Measurements from ENCODE around the gene FGGY.
"Not testable (repeated sequence)": the region's sequence is repeated elsewhere in the genome, so short reads cannot be mapped to it uniquely, and the experiment has no call there.

FGGY gene

DNA sequence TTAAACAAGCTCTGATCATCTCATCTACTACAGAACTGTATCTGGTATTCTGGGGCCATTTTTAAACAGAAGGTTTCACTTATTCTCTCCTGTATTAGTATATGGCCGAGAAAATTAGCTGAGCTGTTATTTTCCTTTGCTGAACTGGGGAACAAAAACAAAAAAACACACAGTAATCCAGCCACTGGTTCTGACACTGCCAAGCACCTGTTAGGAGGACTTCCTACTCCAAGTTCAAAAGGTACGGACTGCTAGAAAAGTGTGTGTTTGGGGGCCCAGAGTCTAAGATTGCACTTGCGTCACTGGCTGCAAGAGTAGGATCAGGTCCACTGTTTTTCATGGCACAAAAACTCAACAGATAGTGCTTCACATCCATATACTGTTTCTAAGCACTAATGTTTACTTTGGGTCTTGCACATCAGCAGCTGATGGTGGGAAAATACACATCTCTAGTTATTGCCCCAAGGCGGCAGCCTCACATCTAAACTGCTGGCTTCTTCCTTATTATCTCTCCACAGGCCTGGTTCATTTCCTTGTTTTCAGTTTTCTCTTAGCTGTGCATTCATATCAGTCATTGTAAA lies 226.1 kb downstream of the FGGY start:
- DNase-seq = no peak

DNA sequence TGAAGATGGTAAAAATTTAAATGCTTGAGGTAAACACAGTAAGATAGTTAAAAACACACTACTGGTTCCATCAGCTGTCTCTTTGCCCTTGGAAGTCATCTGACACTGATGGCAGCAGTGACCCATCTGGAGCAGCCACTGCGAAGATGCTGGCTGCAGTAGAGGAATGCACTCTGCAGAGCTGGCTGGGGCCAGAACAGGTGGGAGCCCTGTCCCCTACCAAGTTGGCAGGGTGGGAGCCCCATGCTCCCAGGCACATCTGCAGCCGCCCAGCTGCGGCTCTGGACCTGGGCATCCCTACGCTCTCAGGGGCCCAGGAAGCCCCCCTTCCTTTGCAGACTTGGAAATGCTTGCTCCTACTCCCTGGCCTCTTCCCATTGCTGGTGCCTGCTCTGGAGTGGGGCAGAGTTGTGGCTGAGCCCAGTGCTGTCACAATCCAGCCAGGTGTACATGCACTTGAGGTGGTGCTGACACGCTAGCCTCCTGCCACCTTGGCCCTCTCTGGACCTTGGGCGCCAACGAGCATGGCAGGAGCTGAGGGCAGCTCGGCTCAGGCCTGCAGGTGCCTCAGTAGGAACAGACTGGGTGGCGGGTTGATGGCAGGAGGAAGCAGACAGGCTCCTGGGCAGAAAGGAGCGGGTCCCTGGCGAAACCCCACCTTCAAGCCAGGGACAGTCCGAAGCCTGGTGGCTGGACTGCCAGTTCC lies 227.0 kb downstream of the FGGY start:
- no peak for DNase-seq

DNA sequence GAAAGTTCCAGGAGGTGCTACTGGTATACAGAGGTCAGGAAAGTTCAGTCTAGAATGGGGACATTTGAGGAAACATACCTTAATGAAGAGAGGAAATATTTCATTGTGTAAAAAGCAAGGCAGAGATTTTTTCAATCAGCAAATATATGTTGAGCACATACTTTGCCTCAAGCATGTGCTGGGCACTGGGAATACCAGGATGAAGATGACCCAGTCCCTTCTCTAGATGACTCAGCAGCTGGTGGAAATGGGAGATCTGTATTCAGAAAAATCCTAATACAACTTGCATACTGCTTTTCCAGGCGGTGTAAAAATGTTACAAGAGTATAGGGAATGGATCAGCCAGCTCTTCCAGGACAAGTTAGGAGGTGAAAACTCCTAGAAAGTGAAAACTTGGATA lies 229.3 kb downstream of the FGGY start:
- DNase-seq = no peak

DNA sequence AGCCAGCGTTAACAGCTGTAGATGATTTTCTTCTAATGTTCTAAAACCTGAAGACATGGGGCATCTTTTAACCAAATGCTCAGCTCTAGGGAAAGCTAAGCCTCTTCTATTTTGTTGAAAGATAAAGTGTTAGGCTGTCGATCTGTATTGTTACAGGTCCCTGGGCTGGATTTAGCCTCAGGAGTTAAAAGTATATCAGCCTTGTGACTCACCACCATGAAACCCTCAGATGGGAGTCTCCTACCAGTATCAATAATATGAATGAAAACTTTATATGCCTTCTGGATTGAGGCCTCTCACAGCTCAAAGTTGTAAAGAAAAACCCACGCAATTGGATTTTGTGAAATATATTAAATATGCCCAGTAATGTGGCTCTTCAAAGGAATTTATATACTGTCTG lies 231.6 kb downstream of the FGGY start:
- DNase-seq = no peak

DNA sequence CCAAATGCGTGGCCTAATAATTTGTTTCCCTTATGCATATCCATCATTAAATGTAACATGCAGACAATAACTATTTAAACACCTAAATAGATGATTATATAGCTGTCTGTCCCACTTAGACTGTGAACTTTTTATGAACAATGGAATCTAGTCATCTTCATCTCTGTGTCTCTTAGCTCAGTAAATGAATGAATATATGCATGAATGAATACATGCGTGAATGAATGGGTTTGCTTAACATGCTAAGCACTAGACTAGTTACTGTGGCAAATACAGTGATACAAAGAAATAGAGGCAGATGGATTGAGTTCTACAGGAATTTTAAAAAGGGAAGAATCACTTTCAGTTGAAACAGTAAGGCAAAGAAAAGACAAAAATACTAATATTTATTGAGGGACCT lies 232.0 kb downstream of the FGGY start:
- no peak for DNase-seq

DNA sequence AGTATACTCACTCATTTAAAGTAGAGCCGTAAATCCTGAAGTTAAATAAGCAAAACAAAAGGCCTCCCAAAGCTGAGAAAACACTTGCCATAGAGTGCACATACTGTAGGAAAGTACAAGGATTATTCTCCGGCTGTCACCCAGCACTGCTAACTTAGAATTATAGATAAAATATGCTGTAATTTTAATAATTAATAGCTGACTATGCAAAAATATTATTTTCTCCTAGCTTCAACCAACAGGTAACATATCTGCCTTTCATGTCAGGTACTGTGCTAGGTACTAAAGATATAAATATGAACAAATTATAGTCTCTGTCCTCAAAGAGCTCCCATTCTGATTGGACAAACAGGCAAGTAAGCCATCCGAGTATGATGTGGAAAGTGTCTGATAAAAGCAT lies 233.2 kb downstream of the FGGY start:
- DNase-seq = no peak

GRCh38 chr1:59532102-59532501 lies 235.2 kb downstream of the FGGY start:
- DNase-seq = no peak

- DNase-seq = not testable (repeated sequence)
Observed at GRCh38 chr1:59538476-59538875, 241.6 kb downstream of the FGGY start.

- no peak for DNase-seq
Observed at GRCh38 chr1:59539961-59540681, 243.2 kb downstream of the FGGY start.

GRCh38 chr1:59541161-59541560 lies 244.3 kb downstream of the FGGY start:
- DNase-seq = no peak

- no peak for DNase-seq
Observed at GRCh38 chr1:59541891-59542290, 245.0 kb downstream of the FGGY start.

GRCh38 chr1:59543211-59543668 lies 246.3 kb downstream of the FGGY start:
- DNase-seq = no peak

DNA sequence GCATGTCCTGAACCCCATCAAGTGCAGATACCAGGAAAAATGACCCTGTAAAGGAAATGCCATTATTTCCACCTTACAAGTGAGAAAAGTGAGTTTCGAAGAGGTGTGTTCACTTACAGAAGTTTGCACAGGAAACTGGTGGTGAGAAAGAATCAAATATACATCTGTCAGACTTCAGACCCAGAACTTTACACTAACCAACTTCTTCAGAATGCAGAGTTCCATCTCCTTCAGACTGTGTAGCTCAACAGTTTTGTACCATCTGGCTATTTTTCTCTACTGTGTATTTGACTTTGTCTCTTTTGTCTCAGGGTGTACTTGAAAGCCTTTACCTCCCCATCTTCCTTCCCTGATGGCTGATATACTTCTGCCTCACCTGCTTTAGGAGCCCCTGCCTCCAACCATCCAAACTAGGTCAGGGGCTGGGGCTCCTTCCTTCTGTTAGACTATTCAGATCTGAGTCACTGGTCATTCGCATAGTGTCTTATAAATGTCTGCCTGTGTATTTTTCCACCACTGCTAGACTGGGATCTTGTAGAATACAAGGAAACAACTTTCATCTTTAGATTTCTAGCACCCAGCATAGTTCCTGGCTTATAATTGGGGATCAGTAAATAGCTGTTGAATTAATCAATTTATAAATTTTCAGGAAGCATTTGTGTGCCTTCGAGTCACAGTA lies 247.9 kb downstream of the FGGY start:
- no peak for DNase-seq

DNA sequence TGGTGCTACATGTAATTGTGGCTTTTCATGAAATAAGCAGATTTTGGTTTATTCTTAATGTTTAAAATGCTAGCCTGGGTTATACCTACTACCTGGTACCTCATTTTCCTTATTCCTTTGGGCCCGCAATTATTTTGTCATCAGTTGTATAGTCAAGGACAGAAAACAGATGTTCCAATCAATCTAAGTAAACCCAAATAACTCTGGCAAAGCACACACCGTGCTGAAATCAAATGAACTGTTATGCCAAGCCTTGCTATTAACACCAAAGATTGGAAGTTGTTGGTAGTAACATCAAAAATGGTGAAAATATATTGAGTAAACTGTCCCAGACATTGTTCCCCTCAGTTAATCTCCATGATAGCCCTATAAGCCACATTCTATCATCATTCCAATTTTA lies 248.9 kb downstream of the FGGY start:
- no peak for DNase-seq

DNA sequence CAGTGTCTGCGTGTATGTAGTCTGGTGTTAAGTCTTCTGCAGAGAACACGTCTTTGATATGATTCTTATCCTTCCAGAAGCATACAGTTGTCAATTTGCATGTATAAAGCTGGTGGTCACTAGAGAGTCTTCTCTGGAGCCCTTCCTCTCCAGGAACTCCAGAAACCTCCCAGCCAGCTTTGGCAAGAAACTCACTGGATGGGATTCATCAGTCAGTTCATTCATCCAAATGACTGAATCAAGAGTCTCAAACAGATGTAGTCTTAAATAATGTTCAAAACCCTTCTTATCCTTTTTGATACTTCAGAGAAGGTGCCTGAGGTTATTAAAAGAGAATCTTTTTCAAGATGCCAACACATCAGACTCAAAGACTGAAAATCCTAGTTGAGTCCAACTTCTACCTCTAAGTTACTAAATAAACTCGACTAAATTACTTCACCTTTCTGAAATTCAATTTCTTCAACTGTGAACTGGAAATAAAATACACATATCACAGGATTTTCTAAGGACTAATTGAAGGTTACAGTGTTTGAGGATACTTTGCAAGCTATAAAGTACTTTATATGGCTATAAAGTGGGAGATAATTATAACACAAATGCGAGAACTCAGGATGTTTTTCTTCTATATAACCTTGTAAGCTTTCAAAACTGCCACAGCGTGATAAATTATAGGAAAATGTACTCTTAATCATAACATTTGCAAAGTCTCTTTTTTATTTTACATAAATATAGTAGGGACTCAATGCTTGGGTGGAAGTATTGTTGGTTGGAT lies 252.4 kb downstream of the FGGY start:
- DNase-seq = no peak

GRCh38 chr1:59549903-59550302 lies 253.0 kb downstream of the FGGY start:
- no peak for DNase-seq

DNA sequence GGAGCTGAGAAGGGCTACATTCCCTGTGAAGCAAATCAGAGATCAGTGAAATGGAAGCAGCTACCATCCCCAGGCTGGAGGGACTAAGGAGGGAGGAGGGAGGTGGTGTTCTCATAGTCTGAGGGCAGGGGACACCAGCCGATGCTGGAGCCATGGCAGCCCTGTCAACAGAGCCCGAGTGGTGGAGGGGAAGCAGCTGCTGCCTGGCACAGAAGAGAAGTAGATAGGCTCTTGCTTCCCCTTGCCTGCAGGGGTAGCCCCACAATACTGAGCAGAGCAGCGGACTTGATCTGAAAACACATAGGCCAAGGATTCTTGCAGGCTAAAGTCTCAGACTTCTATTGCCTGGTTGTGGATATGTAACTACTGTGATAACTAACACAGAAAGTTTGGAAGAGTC lies 255.1 kb downstream of the FGGY start:
- DNase-seq = no peak

DNA sequence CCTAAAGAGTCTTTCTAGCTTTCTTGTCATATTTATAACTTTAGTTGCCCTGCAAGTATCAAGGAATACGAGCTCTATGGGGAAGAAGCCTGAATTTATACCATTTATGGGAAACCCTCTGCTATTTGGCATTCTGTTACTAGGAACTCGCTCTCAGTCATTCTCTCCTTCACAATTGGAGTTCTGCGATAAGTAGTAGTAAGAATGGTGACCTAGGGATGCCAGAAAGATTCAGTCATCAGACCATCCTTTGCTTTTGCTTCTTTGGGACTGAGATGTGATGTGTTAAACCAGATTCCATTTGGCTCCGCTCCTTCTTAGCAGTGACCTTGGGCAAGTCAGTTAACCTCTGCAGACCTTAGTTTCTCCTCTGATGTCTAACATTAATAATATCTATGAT lies 256.5 kb downstream of the FGGY start:
- DNase-seq = no peak

GRCh38 chr1:59554011-59554663 lies 257.2 kb downstream of the FGGY start:
- DNase-seq = no peak

DNA sequence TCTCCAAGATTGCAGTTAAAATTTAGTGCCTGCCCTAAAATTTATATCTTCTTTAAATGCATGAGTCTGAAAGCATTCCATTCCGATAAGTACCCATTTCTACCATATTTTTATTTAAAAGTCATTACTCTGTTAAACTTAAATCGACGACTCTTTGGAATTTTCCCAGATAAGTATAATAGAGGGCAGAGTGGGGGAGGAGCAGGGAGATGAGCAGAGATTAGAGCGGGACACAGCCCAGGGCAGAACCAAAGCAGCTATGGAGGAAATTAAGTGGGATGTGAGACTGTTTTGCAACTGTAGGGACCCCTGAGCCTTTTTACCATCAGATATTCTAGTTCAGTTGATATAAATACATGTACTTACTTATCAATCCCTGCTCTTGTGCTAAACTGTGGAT lies 257.9 kb downstream of the FGGY start:
- no peak for DNase-seq

- no peak for DNase-seq
Observed at GRCh38 chr1:59556398-59556797, 259.5 kb downstream of the FGGY start.

- DNase-seq = no peak
Observed at GRCh38 chr1:59556802-59557548, 260.1 kb downstream of the FGGY start.

Data from NCI-H1436 treated with DMSO at 0.1 percent for 48 hours (cell line).